SK-N-SH treated with all-trans-retinoic acid at 6 μM for 48 hours (cell line): ENCODE data around the gene STK40.

Source experiments
- ATAC-seq: fragments of 200-7000 bp; cut with Tn5 transposase; 3 replicates; pipeline ENCODE4 v1.9.1; 2020; ENCODE audit warnings: mild to moderate bottlenecking, moderate library complexity
- ARNTL ChIP-seq: fragments of 450-650 bp; formaldehyde crosslinking; IDR thresholded peaks from 2 replicates; pipeline ENCODE4 v1.5.0; 2020; ENCODE audit warnings: low read depth, mild to moderate bottlenecking, moderate library complexity, borderline replicate concordance
- BACH2 ChIP-seq: fragments of 250-450 bp; sonication (Bioruptor Pico); IDR thresholded peaks from 2 replicates; pipeline ENCODE4 v1.9.0; 2021; ENCODE audit warnings: mild to moderate bottlenecking, borderline replicate concordance
- CREB5 ChIP-seq: fragments of 250-450 bp; sonication (Bioruptor Pico); IDR thresholded peaks from 2 replicates; pipeline ENCODE4 v1.5.1; 2020; ENCODE audit warnings: low read depth, mild to moderate bottlenecking, moderate library complexity
- CSDC2 ChIP-seq: fragments of 250-450 bp; sonication (Bioruptor Pico); IDR thresholded peaks from 2 replicates; pipeline ENCODE4 v1.5.0; 2020; ENCODE audit warnings: mild to moderate bottlenecking, moderate library complexity
- CSRNP3 ChIP-seq: fragments of 250-450 bp; sonication (Bioruptor Pico); IDR thresholded peaks from 2 replicates; pipeline ENCODE4 v1.5.1; 2021; ENCODE audit warnings: mild to moderate bottlenecking, moderate library complexity
- GLIS3 ChIP-seq: fragments of 250-450 bp; sonication (Bioruptor Pico); IDR thresholded peaks from 2 replicates; pipeline ENCODE4 v1.5.0; 2020; ENCODE audit warnings: mild to moderate bottlenecking, moderate library complexity
- ISL1 ChIP-seq: fragments of 250-450 bp; sonication (Bioruptor Pico); IDR thresholded peaks from 2 replicates; pipeline ENCODE4 v2.1.2; 2022; ENCODE audit warnings: mild to moderate bottlenecking, moderate library complexity
- OSR1 ChIP-seq: fragments of 250-450 bp; sonication (Bioruptor Pico); IDR thresholded peaks from 2 replicates; pipeline ENCODE4 v1.8.0; 2022; ENCODE audit warnings: moderate library complexity, mild to moderate bottlenecking, inconsistent platforms
- PATZ1 ChIP-seq: fragments of 250-450 bp; sonication (Bioruptor Pico); IDR thresholded peaks from 2 replicates; pipeline ENCODE4 v1.8.0; 2020; ENCODE audit warnings: mild to moderate bottlenecking, moderate library complexity, borderline replicate concordance
- POU6F1 ChIP-seq: fragments of 250-450 bp; sonication (Bioruptor Pico); IDR thresholded peaks from 2 replicates; pipeline ENCODE4 v1.8.0; 2021; ENCODE audit warnings: low read depth, mild to moderate bottlenecking, moderate library complexity, borderline replicate concordance
- PPARA ChIP-seq: fragments of 250-450 bp; sonication (Bioruptor Pico); IDR thresholded peaks from 2 replicates; pipeline ENCODE4 v1.5.0; 2020; ENCODE audit warnings: mild to moderate bottlenecking, borderline replicate concordance
- RARB ChIP-seq: fragments of 250-450 bp; sonication (Bioruptor Pico); IDR thresholded peaks from 2 replicates; pipeline ENCODE4 v1.8.0; 2021; ENCODE audit warnings: mild to moderate bottlenecking, moderate library complexity
- TCF4 ChIP-seq: fragments of 250-450 bp; sonication (Bioruptor Pico); IDR thresholded peaks from 2 replicates; pipeline ENCODE4 v1.8.0; 2021; ENCODE audit warnings: mild to moderate bottlenecking, moderate library complexity, borderline replicate concordance
- ZC3H10 ChIP-seq: fragments of 250-450 bp; sonication (Bioruptor Pico); IDR thresholded peaks from 2 replicates; pipeline ENCODE4 v1.5.1; 2021; ENCODE audit warnings: mild to moderate bottlenecking, moderate library complexity
- ZFP3 ChIP-seq: fragments of 250-450 bp; sonication (Bioruptor Pico); IDR thresholded peaks from 2 replicates; pipeline ENCODE4 v1.5.0; 2020; ENCODE audit warnings: mild to moderate bottlenecking, moderate library complexity
- ZFP30 ChIP-seq: fragments of 450-650 bp; formaldehyde crosslinking; IDR thresholded peaks from 2 replicates; pipeline ENCODE4 v1.5.0; 2022; ENCODE audit warnings: mild to moderate bottlenecking, moderate library complexity
- ZNF565 ChIP-seq: fragments of 450-650 bp; formaldehyde crosslinking; conservative IDR thresholded peaks from 2 replicates; pipeline ENCODE4 v1.5.0; 2020; ENCODE audit warnings: low read depth, mild to moderate bottlenecking, moderate library complexity
- ZNF70 ChIP-seq: fragments of 450-650 bp; formaldehyde crosslinking; IDR thresholded peaks from 2 replicates; pipeline ENCODE4 v1.5.0; 2020; ENCODE audit warnings: mild to moderate bottlenecking, moderate library complexity
- ZNF8 ChIP-seq: fragments of 450-650 bp; formaldehyde crosslinking; IDR thresholded peaks from 2 replicates; pipeline ENCODE4 v1.5.0; 2020; ENCODE audit warnings: mild to moderate bottlenecking, moderate library complexity
- TF ChIP-seq, protein P1 (sequence below): fragments of 250-450 bp; sonication (Bioruptor Pico); IDR thresholded peaks from 2 replicates; pipeline ENCODE4 v1.5.0; 2020; ENCODE audit warnings: mild to moderate bottlenecking, moderate library complexity

The STK40 gene

GRCh38 chr1:36369061-36369861, 16.5 kb downstream of the STK40 start:
- peak; percentile 52 for ATAC-seq
- TF ChIP-seq PATZ1 (CRISPR knock-in tag) (no peak), RARB (no peak), ZFP3 (CRISPR knock-in tag) (no peak), ARNTL (CRISPR knock-in tag) (no peak), CSRNP3 (CRISPR knock-in tag) (no peak), OSR1 (no peak), POU6F1 (CRISPR knock-in tag) (no peak), ZC3H10 (no peak), ISL1 (CRISPR knock-in tag) (no peak), PPARA (CRISPR knock-in tag) (no peak), CSDC2 (CRISPR knock-in tag) (no peak), ZFP30 (CRISPR knock-in tag) (no peak), ZNF70 (CRISPR knock-in tag) (no peak), ZNF8 (CRISPR knock-in tag) (no peak), GLIS3 (CRISPR knock-in tag) (no peak), CREB5 (CRISPR knock-in tag) (no peak)
- TF ChIP-seq, protein P1, sequence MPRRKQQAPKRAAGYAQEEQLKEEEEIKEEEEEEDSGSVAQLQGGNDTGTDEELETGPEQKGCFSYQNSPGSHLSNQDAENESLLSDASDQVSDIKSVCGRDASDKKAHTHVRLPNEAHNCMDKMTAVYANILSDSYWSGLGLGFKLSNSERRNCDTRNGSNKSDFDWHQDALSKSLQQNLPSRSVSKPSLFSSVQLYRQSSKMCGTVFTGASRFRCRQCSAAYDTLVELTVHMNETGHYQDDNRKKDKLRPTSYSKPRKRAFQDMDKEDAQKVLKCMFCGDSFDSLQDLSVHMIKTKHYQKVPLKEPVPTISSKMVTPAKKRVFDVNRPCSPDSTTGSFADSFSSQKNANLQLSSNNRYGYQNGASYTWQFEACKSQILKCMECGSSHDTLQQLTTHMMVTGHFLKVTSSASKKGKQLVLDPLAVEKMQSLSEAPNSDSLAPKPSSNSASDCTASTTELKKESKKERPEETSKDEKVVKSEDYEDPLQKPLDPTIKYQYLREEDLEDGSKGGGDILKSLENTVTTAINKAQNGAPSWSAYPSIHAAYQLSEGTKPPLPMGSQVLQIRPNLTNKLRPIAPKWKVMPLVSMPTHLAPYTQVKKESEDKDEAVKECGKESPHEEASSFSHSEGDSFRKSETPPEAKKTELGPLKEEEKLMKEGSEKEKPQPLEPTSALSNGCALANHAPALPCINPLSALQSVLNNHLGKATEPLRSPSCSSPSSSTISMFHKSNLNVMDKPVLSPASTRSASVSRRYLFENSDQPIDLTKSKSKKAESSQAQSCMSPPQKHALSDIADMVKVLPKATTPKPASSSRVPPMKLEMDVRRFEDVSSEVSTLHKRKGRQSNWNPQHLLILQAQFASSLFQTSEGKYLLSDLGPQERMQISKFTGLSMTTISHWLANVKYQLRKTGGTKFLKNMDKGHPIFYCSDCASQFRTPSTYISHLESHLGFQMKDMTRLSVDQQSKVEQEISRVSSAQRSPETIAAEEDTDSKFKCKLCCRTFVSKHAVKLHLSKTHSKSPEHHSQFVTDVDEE (CRISPR knock-in tag) = no peak

DNA sequence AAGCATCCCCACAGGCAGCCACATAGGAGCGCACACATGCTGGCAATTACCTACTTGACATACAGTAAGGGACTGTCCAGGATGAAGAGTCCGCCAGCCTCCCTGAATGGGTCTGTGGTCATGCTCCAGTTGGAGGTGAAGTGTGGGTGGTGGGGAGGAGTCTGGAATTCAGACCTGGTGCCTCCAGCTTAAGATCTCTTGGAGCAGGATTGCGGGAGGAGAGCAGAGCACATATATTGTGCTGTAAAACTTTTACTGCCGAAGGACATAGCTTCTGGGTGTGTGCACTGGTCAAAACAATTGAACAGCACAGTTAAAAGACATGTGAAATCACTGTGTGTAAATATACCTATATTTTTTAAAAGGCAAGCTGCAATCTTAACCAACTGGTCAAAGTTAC, 17.9 kb downstream of the STK40 start:
- TF ChIP-seq ZNF8 (CRISPR knock-in tag) (no peak), PATZ1 (CRISPR knock-in tag) (no peak), ZFP30 (CRISPR knock-in tag) (no peak), CSRNP3 (CRISPR knock-in tag) (no peak), ARNTL (CRISPR knock-in tag) (no peak), OSR1 (no peak), RARB (no peak), POU6F1 (CRISPR knock-in tag) (no peak), BACH2 (CRISPR knock-in tag) (no peak), CSDC2 (CRISPR knock-in tag) (no peak), TCF4 (CRISPR knock-in tag) (no peak), GLIS3 (CRISPR knock-in tag) (no peak), ZNF565 (CRISPR knock-in tag) (no peak)
- TF ChIP-seq, protein P1 (CRISPR knock-in tag) = no peak
- ATAC-seq = no peak
